ENCODE results near the gene ERBB4.
"Not testable (repeated sequence)": the region's sequence is repeated elsewhere in the genome, so short reads cannot be mapped to it uniquely, and the experiment has no call there.

Gene ERBB4

GRCh38 chr2:212037062-212037461, 501.5 kb downstream of the ERBB4 start:
- DNase-seq: no peak

DNA sequence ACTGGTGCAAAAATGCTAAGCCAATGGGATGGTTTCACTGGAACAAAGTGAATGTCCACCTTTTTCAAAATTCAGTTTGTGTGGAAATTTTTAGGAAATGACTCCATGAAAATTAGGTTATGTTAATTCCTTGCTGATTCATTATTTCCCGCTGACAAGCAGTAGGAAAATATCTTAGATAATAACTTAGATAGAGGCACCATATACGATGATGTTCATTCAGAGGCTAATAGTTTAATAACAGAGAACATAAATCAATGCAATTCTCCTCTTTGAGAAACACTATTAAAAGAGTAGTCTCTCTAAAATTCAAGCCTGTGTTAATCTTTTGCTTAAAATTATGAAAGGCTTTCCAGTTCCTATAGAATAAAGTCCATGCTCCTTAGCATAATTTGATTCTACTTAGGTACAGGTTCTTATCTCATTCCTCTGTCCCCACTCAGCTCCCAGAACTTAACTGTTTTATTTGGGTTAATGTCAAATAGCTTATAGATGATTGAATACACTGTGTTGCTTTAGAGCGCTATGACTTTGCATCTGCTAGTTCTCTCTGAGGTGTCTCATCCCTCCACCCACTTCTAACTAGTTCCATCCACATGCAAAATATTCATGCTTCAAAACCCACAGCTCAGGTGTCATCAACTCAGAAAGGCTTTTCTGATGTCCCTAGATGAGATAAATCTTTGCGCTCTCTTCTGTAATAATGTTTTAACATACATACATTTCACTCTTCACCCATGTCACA, 503.6 kb downstream of the ERBB4 start:
- no peak for DNase-seq

DNA sequence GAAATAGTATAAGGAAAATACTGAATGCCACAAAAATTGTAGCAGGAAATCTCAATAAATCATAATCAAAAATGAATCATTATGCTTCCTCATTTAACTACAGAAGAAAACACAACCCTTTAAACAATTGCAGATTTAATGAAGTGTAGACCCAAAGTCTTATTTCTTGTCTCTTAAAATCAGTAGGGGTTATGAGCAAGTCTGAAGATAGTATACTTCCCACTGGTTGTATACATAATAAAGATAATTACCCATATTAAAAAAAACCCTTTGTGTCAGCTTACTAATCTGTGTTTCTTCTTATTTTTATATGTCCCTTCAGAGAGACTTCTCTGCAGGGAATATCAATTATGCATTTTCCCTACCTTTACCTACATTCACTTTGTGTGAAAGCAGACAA, 504.7 kb downstream of the ERBB4 start:
- DNase-seq: no peak

GRCh38 chr2:212032536-212033219, 505.9 kb downstream of the ERBB4 start:
- DNase-seq: no peak

DNA sequence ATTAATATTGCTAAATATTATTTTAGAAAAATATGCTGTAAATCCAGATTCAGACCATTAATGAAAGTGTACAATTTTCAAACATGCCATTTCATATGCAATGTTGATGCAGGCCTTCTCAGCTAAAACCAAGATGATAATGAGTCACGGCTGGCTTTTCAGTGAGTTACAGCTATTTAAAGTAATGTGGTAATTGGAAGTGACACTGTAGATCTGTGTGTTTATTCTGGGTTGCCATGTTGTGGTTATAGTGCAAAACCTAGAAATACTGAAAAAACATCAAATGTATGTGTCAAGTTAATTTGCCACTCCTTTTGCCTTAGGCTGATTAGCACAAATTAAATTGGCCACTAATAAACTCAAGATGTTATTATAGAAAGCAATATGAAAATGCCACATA, 506.6 kb downstream of the ERBB4 start:
- no peak for DNase-seq

DNA sequence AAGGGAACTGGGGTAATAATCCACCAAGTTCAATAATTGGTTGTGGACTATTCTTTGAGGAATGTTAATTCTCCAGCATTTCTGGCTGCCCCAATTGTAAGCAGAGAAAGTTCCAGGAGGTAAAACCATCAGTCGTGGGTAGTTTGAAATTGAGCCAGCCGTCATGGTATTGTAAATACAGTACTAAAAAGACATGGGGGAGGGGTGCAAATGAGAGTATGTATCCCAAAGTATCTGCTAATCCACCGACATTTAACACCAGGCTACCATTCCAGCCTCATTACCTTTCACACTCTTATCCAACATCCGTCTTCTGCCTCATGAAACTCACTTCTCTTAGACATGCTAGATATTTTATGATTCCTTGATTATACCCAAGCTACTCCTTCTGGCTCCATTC, 507.9 kb downstream of the ERBB4 start:
- no peak for DNase-seq

DNA sequence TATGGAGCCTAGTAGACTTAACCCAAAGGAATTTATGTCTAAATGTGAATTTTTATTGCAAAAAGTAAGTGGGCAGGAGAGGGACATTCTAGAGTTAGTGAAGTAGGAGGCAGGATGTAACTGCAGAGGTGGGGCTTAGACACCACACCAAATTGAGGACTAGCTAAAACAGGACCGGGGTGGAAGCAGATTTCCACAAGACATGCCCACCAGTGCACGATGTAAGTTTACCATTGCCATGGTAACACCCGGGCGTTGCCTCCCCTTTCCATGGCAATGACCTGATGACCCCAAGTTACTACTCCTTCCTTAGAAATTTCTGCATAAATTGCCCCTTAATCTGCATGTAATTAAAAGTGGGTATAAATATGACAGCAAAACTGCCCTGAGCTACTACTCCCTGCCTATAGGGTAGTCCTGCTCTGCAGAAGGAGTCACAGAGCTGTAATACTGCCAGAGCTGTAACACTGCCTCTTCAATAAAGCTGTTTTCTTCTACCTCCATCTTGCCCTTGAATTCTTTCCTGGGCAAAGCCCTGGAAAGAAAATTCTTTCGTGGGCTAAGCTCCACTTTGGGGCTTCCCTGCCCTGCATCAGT, 509.7 kb downstream of the ERBB4 start:
- no peak for DNase-seq

- DNase-seq: no peak
Observed at GRCh38 chr2:212027681-212028628, 510.6 kb downstream of the ERBB4 start.

DNA sequence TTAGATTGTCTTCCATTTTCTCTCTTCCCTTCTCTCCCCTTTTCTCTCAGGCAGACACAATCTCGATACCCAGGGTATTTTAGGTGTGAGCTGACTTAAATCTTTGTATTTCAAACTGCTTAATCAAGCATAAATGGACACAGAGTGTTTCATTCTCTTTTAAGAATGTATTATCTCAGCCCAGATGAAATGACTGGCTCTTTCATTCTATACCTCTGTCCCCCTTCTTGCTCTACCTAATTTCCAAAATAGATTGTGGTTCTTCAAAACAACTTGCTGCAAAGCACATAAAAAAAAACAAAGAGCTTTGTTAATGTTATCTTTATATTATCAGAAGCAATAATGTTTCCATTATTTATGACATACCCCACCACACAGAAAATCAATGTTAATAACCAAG, 514.6 kb downstream of the ERBB4 start:
- DNase-seq: no peak

- DNase-seq: no peak
Observed at GRCh38 chr2:212022966-212023365, 515.6 kb downstream of the ERBB4 start.

- DNase-seq: no peak
Observed at GRCh38 chr2:212021947-212022346, 516.7 kb downstream of the ERBB4 start.

- no peak for DNase-seq
Observed at GRCh38 chr2:212015588-212015987, 523.0 kb downstream of the ERBB4 start.

DNA sequence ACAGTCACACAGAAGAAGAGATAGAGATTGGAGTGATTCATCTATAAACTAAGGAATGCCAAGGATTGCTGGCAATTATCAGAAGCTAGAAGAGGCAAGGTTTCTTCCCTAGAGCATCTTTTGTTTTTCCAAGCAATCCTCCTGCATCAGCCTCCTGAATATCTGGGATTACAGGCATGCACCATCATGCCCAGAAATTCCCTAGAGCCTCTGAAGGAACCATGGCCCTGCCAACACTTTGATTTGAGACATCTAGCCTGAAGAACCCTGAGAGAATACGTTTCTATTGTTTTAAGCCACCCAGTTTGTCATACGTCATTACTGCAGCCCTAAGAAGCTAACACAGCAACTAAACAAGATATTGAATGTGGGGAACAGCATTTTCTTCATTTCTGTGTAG, 525.0 kb downstream of the ERBB4 start:
- DNase-seq: no peak

GRCh38 chr2:212010305-212010704, 528.3 kb downstream of the ERBB4 start:
- DNase-seq: not testable (repeated sequence)

GRCh38 chr2:212007972-212008371, 530.6 kb downstream of the ERBB4 start:
- no peak for DNase-seq

DNA sequence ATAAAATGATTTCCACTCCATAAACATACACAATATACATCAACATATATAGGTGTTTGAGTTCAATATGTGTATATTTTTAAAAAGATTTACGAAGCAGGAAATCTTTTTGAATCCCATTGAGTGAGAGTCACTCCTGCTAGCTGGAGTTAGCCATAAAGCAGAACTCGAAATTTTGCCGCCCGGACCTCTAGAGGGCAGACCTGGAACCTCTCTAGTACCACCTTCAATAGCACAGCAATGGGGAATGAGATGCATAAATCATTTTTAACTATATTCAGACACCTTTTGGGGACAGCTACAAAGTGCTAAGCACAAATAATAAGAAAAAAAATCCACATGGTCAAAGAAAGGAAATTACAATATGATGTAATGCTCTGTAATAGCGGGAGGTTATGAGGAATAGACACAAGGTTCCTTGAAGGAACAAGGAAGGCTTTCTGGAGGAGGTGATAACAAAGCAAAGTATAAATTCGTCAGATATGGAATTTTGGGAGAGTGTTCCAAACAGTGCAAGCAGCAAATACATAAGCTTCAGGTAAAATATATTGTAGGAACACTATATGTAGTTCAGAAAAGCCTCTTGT, 533.4 kb downstream of the ERBB4 start:
- no peak for DNase-seq

GRCh38 chr2:212001325-212001724, 537.3 kb downstream of the ERBB4 start:
- no peak for DNase-seq

- no peak for DNase-seq
Observed at GRCh38 chr2:211996857-211997256, 541.7 kb downstream of the ERBB4 start.

DNA sequence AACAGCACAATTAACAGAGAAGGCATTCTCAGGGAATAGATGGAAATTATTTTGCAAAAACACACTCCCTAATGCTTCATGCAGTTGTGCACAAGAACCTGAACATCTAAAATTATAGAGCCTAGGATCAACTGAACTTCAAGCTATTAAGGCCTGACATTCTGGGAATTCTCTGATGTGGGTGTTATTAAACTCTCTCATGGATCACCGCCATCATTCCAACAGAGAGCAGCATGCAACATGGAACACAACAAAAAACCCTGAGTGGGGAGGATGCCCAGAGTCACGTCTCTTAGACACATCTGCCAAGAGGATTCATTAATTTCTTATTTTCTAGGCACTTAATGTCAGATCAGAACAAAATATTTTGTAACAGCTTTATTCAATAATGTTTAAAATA, 543.8 kb downstream of the ERBB4 start:
- no peak for DNase-seq

GRCh38 chr2:211990335-211990734, 548.3 kb downstream of the ERBB4 start:
- DNase-seq: no peak

GRCh38 chr2:211986313-211986712, 552.3 kb downstream of the ERBB4 start:
- DNase-seq: no peak

GRCh38 chr2:211985393-211985792, 553.2 kb downstream of the ERBB4 start:
- DNase-seq: no peak

GRCh38 chr2:211982162-211982561, 556.4 kb downstream of the ERBB4 start:
- DNase-seq: no peak
